Lung (tissue), 12 donors: ENCODE measurements around the gene PRLR. TPM values are rescaled to one million over a fixed set of nuclear protein-coding genes. Genes with fewer than 3 reads are reported as not detected.
"Not testable (repeated sequence)": the region's sequence is repeated elsewhere in the genome, so short reads cannot be mapped to it uniquely, and the experiment has no call there.

Source experiments
- ATAC-seq: fragments of 200-7000 bp; cut with Tn5 transposase; one replicate; pipeline ENCODE4 v1.9.1; 2020; ENCODE audit warnings: moderate number of reproducible peaks; ENCODE audit not compliant: insufficient read depth, low FRiP score
- DNase-seq, 3 donors: peaks; one replicate each; pipeline ENCODE4 v3.0.0-alpha.2; 2013 to 2017
- H3K27ac ChIP-seq, 2 donors: one replicate each; pipeline ENCODE4 v1.5.1; 2013; ENCODE audit warnings: mild to moderate bottlenecking in 2 of 2, moderate library complexity in 2 of 2, control low read depth in 1 of 2, inconsistent platforms in 1 of 2, low read depth in 1 of 2, low read length in 1 of 2
- H3K27me3 ChIP-seq, 3 donors: one replicate each; pipeline ENCODE4 v1.5.1; 2013; ENCODE audit warnings: low read length in 2 of 3; ENCODE audit not compliant: control insufficient read depth in 3 of 3, insufficient read depth in 3 of 3
- H3K36me3 ChIP-seq, 4 donors: one replicate each; pipeline ENCODE4 v1.5.1; 2013; ENCODE audit warnings: low read length in 4 of 4, mild to moderate bottlenecking in 1 of 4, moderate library complexity in 1 of 4; ENCODE audit not compliant: control insufficient read depth in 4 of 4, insufficient read depth in 4 of 4
- H3K4me1 ChIP-seq, 5 donors: one replicate each; pipeline ENCODE4 v1.5.1; 2013; ENCODE audit warnings: low read length in 5 of 5, mild to moderate bottlenecking in 2 of 5, moderate library complexity in 1 of 5; ENCODE audit not compliant: control insufficient read depth in 5 of 5, insufficient read depth in 5 of 5
- H3K4me3 ChIP-seq: one replicate; pipeline ENCODE4 v1.5.1; 2013; ENCODE audit warnings: mild to moderate bottlenecking, control low read depth, moderate library complexity
- H3K9ac ChIP-seq, 2 donors: one replicate each; pipeline ENCODE4 v1.5.1; 2013; ENCODE audit warnings: low read length in 2 of 2, control low read depth in 1 of 2; ENCODE audit not compliant: insufficient read depth in 1 of 2
- H3K9me3 ChIP-seq, 4 donors: one replicate each; pipeline ENCODE4 v1.5.1; 2013; ENCODE audit warnings: low read length in 3 of 4, mild to moderate bottlenecking in 1 of 4, moderate library complexity in 1 of 4; ENCODE audit not compliant: control insufficient read depth in 4 of 4, insufficient read depth in 3 of 4
- whole genome bisulfite sequencing, 2 donors: extraction: QIAGEN DNeasy Blood & Tissue Kit; methylation state at CpG; one replicate each; pipeline ENCODE4 v1.1.7; 2013; 5-methylcytosine and 5-hydroxymethylcytosine counted together
- polyA plus RNA-seq, 2 donors: library from polyadenylated mRNA; stranded (reverse); fragments of 200-250 nt; gene quantifications; one replicate each; pipeline ENCODE4 v1.2.1, GENCODE V29; 2013
- total RNA-seq, 2 donors: library from RNA; depleted of rRNA in 1 of 2; stranded (reverse); fragments of >200 nt in 1 of 2; gene quantifications; one replicate each; pipeline ENCODE4 v1.2.1, GENCODE V29; 2014 to 2021
- TF ChIP-seq, protein P1 (sequence below): IDR thresholded peaks from 2 replicates; pipeline ENCODE4 v1.5.1; 2012; ENCODE audit warnings: mild to moderate bottlenecking; ENCODE audit errors: control extremely low read depth, extremely low read depth
- donor health status: control.
- donor health status: control.
- donor health status: Bipolar disorder and iron deficiency.
- donor health status: healthy.
- donor health status: DM: yes; HTN: yes; CAD: no.

Gene PRLR
- total and polyA plus RNA-seq, 4 donors: 0.02 to 3.4 (median 0.76) TPM

DNA sequence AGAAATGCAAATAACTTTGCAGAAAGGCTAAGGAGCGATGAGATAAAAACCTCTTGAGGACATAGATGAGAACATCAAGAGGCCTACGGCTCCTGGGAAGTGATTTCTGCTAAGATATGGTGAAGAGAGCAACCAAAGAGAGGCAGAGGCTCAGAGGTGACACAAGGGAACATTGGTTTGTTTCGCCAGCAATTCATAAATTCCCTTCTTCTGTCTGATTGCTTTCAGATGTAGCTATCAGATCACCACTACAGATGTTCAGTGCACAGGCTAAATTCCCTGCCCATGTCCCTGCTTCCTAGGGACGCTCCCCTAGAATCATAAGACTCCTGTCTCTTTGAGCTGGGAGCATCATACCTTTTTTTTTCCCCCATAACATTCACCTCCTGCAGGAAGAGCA is 193.8 kb downstream of the PRLR start:
- H3K27me3 ChIP-seq: no peaks in the 10 kb centered on the region
- no peak for ATAC-seq
- H3K4me1 ChIP-seq: peaks cover 0 to 9% (median 0%) of the 10 kb centered on the region in 5 donors
- H3K9me3 ChIP-seq: no peaks in the 10 kb centered on the region
- H3K4me3 ChIP-seq: no peak overlapping the region
- no peaks in the 10 kb centered on the region for H3K36me3 ChIP-seq
- H3K9ac ChIP-seq: no peak overlapping the region
- TF ChIP-seq, protein P1, sequence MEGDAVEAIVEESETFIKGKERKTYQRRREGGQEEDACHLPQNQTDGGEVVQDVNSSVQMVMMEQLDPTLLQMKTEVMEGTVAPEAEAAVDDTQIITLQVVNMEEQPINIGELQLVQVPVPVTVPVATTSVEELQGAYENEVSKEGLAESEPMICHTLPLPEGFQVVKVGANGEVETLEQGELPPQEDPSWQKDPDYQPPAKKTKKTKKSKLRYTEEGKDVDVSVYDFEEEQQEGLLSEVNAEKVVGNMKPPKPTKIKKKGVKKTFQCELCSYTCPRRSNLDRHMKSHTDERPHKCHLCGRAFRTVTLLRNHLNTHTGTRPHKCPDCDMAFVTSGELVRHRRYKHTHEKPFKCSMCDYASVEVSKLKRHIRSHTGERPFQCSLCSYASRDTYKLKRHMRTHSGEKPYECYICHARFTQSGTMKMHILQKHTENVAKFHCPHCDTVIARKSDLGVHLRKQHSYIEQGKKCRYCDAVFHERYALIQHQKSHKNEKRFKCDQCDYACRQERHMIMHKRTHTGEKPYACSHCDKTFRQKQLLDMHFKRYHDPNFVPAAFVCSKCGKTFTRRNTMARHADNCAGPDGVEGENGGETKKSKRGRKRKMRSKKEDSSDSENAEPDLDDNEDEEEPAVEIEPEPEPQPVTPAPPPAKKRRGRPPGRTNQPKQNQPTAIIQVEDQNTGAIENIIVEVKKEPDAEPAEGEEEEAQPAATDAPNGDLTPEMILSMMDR: no peak
- 79 to 82% methylated on average over 4 of the region's 4 CpGs for WGBS, 2 donors
- DNase-seq: no peak
- H3K27ac ChIP-seq: no peak overlapping the region

- H3K4me3 ChIP-seq, H3K27ac ChIP-seq, H3K4me1 ChIP-seq, H3K27me3 ChIP-seq, ATAC-seq, H3K9me3 ChIP-seq, H3K36me3 ChIP-seq, DNase-seq, H3K9ac ChIP-seq: not testable (repeated sequence)
- 82 to 90% methylated on average over 4 of the region's 4 CpGs for whole genome bisulfite sequencing, 2 donors
Observed at GRCh38 chr5:35035929-35036328, 194.4 kb downstream of the PRLR start.

DNA sequence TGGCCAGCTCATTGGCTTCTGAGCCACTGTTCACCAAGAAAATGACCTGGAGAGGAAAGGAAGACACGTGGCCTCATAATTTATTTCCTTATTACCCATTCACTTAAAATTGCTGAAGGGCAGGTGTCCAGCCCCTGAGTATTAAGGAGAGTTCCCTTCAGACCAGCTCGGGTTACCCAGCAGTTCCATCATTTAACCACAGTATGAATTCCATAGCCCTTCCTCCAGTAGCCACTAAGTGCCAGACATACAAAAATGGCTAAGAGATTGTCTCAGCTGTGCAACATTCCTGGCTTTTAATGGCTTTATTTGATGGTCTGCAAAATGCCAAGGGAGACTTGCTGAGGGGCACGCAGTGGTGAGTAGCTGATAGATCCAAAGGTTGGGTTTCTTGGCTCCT is 195.0 kb downstream of the PRLR start:
- Histone ChIP-seq H3K27me3 (no peaks in the 10 kb centered on the region), H3K27ac (no peak overlapping the region), H3K4me1 (peaks cover 0 to 9% (median 0%) of the 10 kb centered on the region in 5 donors), H3K4me3 (no peak overlapping the region), H3K9ac (no peak overlapping the region), H3K36me3 (no peaks in the 10 kb centered on the region), H3K9me3 (no peaks in the 10 kb centered on the region)
- TF ChIP-seq, protein P1: no peak
- WGBS, 2 donors: 86 to 87% methylated on average over 3 of the region's 3 CpGs
- ATAC-seq: no peak
- DNase-seq: no peak

GRCh38 chr5:35032356-35032755 is 197.9 kb downstream of the PRLR start:
- no peaks in the 10 kb centered on the region for H3K9me3 ChIP-seq
- no peak overlapping the region for H3K4me3 ChIP-seq
- no peaks in the 10 kb centered on the region for H3K36me3 ChIP-seq
- H3K4me1 ChIP-seq: peaks cover 0 to 5% (median 0%) of the 10 kb centered on the region in 5 donors
- H3K27ac ChIP-seq: no peak overlapping the region
- H3K27me3 ChIP-seq: no peaks in the 10 kb centered on the region
- DNase-seq (peak in 1 of 3 donors; percentile 16), ATAC-seq (no peak)
- WGBS, 2 donors: 60 to 77% methylated on average over 6 of the region's 6 CpGs
- TF ChIP-seq, protein P1: no peak
- no peak overlapping the region for H3K9ac ChIP-seq
